H1 (cell line): Measurements from ENCODE around the gene REPIN1.

Experiments used
- CBX5 ChIP-seq: fragments of 300-800, 300-1000 bp; sonication (generic); IDR thresholded peaks from 2 replicates; pipeline ENCODE4 v1.7.1; 2016; ENCODE audit warnings: antibody characterized with exemption, low read length, low read depth
- CHD2 ChIP-seq: IDR thresholded peaks from 2 replicates; pipeline ENCODE4 v1.6.1; 2012; ENCODE audit warnings: low read length, improper control_type of control experiment
- EGR1 ChIP-seq: IDR thresholded peaks from 2 replicates; pipeline ENCODE4 v1.6.1; 2011; ENCODE audit warnings: low read depth, low read length, borderline replicate concordance
- EZH2 ChIP-seq: fragments of 200-600 bp; sonication (generic); IDR thresholded peaks from 2 replicates; pipeline ENCODE4 v1.7.1; 2012; ENCODE audit warnings: low read depth, mild to moderate bottlenecking, moderate library complexity, low read length, inconsistent platforms; ENCODE audit not compliant: severe bottlenecking
- GABPA ChIP-seq: IDR thresholded peaks from 2 replicates; pipeline ENCODE4 v1.6.1; 2011; ENCODE audit warnings: mild to moderate bottlenecking, low read length, moderate library complexity, borderline replicate concordance; ENCODE audit not compliant: insufficient read depth
- JUND ChIP-seq: IDR thresholded peaks from 2 replicates; pipeline ENCODE4 v1.6.1; 2011; ENCODE audit warnings: mild to moderate bottlenecking, improper control_type of control experiment, low read length
- POLR2A ChIP-seq, 2 experiments: IDR thresholded peaks; 1 replicate in 1 of 2; 2 replicates in 1 of 2; pipeline ENCODE4 v1.6.1; 2011; ENCODE audit warnings: low read depth in 2 of 2, low read length in 2 of 2, mild to moderate bottlenecking in 2 of 2; ENCODE audit errors: control extremely low read depth in 1 of 2
- YY1 ChIP-seq: IDR thresholded peaks from 2 replicates; pipeline ENCODE4 v1.6.1; 2011; ENCODE audit warnings: low read depth, mild to moderate bottlenecking, low read length
- ZNF274 ChIP-seq: IDR thresholded peaks from 2 replicates; pipeline ENCODE4 v1.7.0; 2012; ENCODE audit warnings: low read length, borderline replicate concordance; ENCODE audit errors: extremely low read depth
- TF ChIP-seq, protein P1 (sequence below), 3 experiments: IDR thresholded peaks; 1 replicate in 2 of 3; 2 replicates in 1 of 3; pipeline versions ENCODE4 v1.5.1 to v1.6.1; 2011; ENCODE audit warnings: low read length in 3 of 3, mild to moderate bottlenecking in 3 of 3, inconsistent platforms in 2 of 3, low read depth in 1 of 3, moderate library complexity in 1 of 3; ENCODE audit not compliant: insufficient read depth in 1 of 3; ENCODE audit errors: control extremely low read depth in 1 of 3
- TF ChIP-seq, protein P2 (sequence below): IDR thresholded peaks from 2 replicates; pipeline ENCODE4 v1.6.1; 2011; ENCODE audit warnings: low read length, improper control_type of control experiment
- TF ChIP-seq, protein P3 (sequence below): IDR thresholded peaks from 2 replicates; pipeline ENCODE4 v1.6.1; 2012; ENCODE audit warnings: inconsistent platforms

DNA sequence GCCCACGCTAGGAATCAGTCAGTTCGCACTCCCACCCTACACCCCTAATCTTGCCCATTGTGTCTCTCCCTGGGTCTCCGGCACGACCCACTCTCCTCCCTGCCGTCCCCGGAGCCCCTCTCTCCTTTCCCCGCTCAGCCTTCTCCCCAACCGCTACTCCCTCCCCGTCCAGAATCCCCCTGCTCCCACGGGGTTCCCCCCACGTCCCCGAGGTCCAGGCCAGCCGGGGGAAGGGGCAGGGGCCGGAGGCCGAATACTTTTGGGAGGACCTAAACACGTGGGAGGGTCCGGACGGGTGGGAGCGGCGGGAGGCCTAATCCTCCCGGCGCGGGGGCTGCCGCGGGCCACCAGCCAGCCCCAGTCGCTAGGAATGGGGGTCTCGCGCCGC, 27.8 kb upstream of the REPIN1 start:
- TF ChIP-seq, protein P1, sequence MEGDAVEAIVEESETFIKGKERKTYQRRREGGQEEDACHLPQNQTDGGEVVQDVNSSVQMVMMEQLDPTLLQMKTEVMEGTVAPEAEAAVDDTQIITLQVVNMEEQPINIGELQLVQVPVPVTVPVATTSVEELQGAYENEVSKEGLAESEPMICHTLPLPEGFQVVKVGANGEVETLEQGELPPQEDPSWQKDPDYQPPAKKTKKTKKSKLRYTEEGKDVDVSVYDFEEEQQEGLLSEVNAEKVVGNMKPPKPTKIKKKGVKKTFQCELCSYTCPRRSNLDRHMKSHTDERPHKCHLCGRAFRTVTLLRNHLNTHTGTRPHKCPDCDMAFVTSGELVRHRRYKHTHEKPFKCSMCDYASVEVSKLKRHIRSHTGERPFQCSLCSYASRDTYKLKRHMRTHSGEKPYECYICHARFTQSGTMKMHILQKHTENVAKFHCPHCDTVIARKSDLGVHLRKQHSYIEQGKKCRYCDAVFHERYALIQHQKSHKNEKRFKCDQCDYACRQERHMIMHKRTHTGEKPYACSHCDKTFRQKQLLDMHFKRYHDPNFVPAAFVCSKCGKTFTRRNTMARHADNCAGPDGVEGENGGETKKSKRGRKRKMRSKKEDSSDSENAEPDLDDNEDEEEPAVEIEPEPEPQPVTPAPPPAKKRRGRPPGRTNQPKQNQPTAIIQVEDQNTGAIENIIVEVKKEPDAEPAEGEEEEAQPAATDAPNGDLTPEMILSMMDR (IDR thresholded peaks at IDR 0.05; ENCODE audit: control extremely low read depth in 1 of 3, insufficient read depth in 1 of 3, low read depth in 1 of 3, low read length in 3 of 3): no peak
- TF ChIP-seq, protein P2, sequence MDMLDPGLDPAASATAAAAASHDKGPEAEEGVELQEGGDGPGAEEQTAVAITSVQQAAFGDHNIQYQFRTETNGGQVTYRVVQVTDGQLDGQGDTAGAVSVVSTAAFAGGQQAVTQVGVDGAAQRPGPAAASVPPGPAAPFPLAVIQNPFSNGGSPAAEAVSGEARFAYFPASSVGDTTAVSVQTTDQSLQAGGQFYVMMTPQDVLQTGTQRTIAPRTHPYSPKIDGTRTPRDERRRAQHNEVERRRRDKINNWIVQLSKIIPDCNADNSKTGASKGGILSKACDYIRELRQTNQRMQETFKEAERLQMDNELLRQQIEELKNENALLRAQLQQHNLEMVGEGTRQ: no peak
- TF ChIP-seq CBX5: no peak
- TF ChIP-seq YY1: no peak
- TF ChIP-seq JUND: no peak
- no peak for TF ChIP-seq ZNF274
- TF ChIP-seq, protein P3, sequence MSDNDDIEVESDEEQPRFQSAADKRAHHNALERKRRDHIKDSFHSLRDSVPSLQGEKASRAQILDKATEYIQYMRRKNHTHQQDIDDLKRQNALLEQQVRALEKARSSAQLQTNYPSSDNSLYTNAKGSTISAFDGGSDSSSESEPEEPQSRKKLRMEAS: no peak; the same call in 1 of the 2 replicates
- no peak for TF ChIP-seq CHD2
- TF ChIP-seq EZH2: no peak
- TF ChIP-seq POLR2A (IDR thresholded peaks at IDR 0.05; ENCODE audit: control extremely low read depth in 1 of 2, low read depth in 2 of 2, low read length in 2 of 2): no peak
- no peak for TF ChIP-seq GABPA
- TF ChIP-seq EGR1: no peak
